Measurements from ENCODE around the gene TSPAN18. TPM values are rescaled to one million over a fixed set of nuclear protein-coding genes. Genes with fewer than 3 reads are reported as not detected.

TSPAN18 gene
- total RNA-seq, 2 donors from 2014 or later: 3.4 to 13.4 TPM

GRCh38 chr11:44711113-44711786 is 15.5 kb upstream of the TSPAN18 start:
- intact Hi-C loops (cut with DNase I): no loop called here
- no peak overlapping the region for H3K4me3 ChIP-seq
- TF ChIP-seq, protein P1, sequence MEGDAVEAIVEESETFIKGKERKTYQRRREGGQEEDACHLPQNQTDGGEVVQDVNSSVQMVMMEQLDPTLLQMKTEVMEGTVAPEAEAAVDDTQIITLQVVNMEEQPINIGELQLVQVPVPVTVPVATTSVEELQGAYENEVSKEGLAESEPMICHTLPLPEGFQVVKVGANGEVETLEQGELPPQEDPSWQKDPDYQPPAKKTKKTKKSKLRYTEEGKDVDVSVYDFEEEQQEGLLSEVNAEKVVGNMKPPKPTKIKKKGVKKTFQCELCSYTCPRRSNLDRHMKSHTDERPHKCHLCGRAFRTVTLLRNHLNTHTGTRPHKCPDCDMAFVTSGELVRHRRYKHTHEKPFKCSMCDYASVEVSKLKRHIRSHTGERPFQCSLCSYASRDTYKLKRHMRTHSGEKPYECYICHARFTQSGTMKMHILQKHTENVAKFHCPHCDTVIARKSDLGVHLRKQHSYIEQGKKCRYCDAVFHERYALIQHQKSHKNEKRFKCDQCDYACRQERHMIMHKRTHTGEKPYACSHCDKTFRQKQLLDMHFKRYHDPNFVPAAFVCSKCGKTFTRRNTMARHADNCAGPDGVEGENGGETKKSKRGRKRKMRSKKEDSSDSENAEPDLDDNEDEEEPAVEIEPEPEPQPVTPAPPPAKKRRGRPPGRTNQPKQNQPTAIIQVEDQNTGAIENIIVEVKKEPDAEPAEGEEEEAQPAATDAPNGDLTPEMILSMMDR (IDR thresholded peaks at IDR 0.05): no peak
- H3K27ac ChIP-seq: no peak overlapping the region
- H3K9me3 ChIP-seq: no peaks in the 10 kb centered on the region
- no peaks in the 10 kb centered on the region for H3K27me3 ChIP-seq
- no peak for DNase-seq
- no peaks in the 10 kb centered on the region for H3K4me1 ChIP-seq
- no peak overlapping the region for H3K9ac ChIP-seq (ENCODE audit: low read depth in 2 of 2, low read length in 2 of 2)
- H3K36me3 ChIP-seq: no peaks in the 10 kb centered on the region

GRCh38 chr11:44711787-44712608 is 14.8 kb upstream of the TSPAN18 start:
- H3K4me1 ChIP-seq: no peaks in the 10 kb centered on the region
- H3K9ac ChIP-seq (ENCODE audit: low read depth in 2 of 2, low read length in 2 of 2): no peak overlapping the region
- TF ChIP-seq, protein P1 (IDR thresholded peaks at IDR 0.05): no peak
- intact Hi-C loops (cut with DNase I): no loop called here
- H3K9me3 ChIP-seq: no peaks in the 10 kb centered on the region
- no peak overlapping the region for H3K27ac ChIP-seq
- no peak overlapping the region for H3K4me3 ChIP-seq
- no peaks in the 10 kb centered on the region for H3K36me3 ChIP-seq
- DNase-seq: no peak
- H3K27me3 ChIP-seq: no peaks in the 10 kb centered on the region

- DNase-seq: no peak
- intact Hi-C loops (cut with DNase I): no loop called here
- H3K4me1 ChIP-seq: no peaks in the 10 kb centered on the region
- no peak overlapping the region for H3K27ac ChIP-seq
- TF ChIP-seq, protein P1 (IDR thresholded peaks at IDR 0.05): no peak
- no peaks in the 10 kb centered on the region for H3K36me3 ChIP-seq
- no peaks in the 10 kb centered on the region for H3K27me3 ChIP-seq
- H3K9me3 ChIP-seq: no peaks in the 10 kb centered on the region
- no peak overlapping the region for H3K9ac ChIP-seq (ENCODE audit: low read depth in 2 of 2, low read length in 2 of 2)
- no peak overlapping the region for H3K4me3 ChIP-seq
These were observed 13.7 kb upstream of the TSPAN18 start for GRCh38 chr11:44713022-44713421.

GRCh38 chr11:44716256-44716655 is 10.5 kb upstream of the TSPAN18 start:
- no peak for DNase-seq
- no peaks in the 10 kb centered on the region for H3K36me3 ChIP-seq
- H3K27ac ChIP-seq: no peak overlapping the region
- H3K27me3 ChIP-seq: no peaks in the 10 kb centered on the region
- no peak overlapping the region for H3K9ac ChIP-seq (ENCODE audit: low read depth in 2 of 2, low read length in 2 of 2)
- H3K9me3 ChIP-seq: no peaks in the 10 kb centered on the region
- H3K4me3 ChIP-seq: no peak overlapping the region
- intact Hi-C loops (cut with DNase I): no loop called here
- no peaks in the 10 kb centered on the region for H3K4me1 ChIP-seq
- TF ChIP-seq, protein P1 (IDR thresholded peaks at IDR 0.05): no peak

DNA sequence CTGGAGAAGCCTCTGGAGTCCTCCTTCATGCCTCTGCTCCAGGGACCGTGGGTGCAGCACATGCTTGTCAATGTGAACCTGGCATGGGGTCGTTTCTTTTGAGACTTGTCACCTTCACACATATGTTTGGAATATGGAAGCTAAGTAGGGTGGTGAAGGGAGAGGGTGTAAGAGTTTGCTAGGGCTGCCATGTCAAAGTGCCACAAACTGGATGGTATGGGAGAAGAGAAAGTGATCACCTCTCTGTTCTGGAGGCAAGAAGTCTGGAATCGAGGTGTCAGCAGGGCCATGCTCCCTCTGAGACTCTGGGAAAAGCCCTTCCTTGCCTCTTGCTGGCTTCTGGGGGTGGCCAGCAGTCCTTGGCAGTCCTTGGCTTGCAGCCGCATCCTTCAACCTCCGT is 8.7 kb upstream of the TSPAN18 start:
- H3K27me3 ChIP-seq: no peaks in the 10 kb centered on the region
- no peak for DNase-seq
- no peaks in the 10 kb centered on the region for H3K9me3 ChIP-seq
- H3K4me3 ChIP-seq: no peak overlapping the region
- H3K4me1 ChIP-seq: no peaks in the 10 kb centered on the region
- no peak overlapping the region for H3K9ac ChIP-seq (ENCODE audit: low read depth in 2 of 2, low read length in 2 of 2)
- H3K27ac ChIP-seq: no peak overlapping the region
- TF ChIP-seq, protein P1 (IDR thresholded peaks at IDR 0.05): no peak
- no peaks in the 10 kb centered on the region for H3K36me3 ChIP-seq
- intact Hi-C loops (cut with DNase I): no loop called here

Data from colonic mucosa (tissue), 4 donors.